LNCaP clone FGC (cell line): ENCODE data around the gene DMXL2.
A peak's percentile ranks its signal among the peaks of the same experiment; 100 is the strongest.

Experiments
- DNase-seq: peaks from one replicate; pipeline ENCODE4 v3.0.0-alpha.2; 2011; ENCODE audit warnings: low read depth
- H3K4me3 ChIP-seq: 2 replicates; pipeline ENCODE4 v1.5.1; 2011; ENCODE audit warnings: mild to moderate bottlenecking, low read depth, low read length, control low read depth
- TF ChIP-seq, protein P1 (sequence below): IDR thresholded peaks from 2 replicates; pipeline ENCODE4 v1.5.1; 2012; ENCODE audit warnings: mild to moderate bottlenecking; ENCODE audit not compliant: control insufficient read depth, insufficient read depth; ENCODE audit errors: extremely low read depth

Gene DMXL2

DNA sequence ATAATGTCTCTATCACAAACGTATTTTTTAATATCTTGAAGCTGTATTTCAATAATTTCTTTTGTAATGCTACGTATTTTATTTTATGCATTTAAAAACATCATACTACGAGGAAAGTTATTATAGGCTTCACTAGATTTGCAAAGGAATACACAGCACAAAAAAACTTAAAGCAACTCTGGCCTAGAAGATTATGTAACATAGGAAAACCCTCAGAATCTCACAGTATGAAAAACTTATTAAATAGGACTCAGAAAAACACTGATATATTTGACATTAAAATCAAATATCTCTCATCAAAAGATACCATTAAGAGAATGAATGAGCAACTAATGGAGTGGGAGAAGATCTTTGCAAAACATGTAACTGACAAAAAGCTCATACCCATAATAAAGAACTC is 63.7 kb downstream of the DMXL2 start:
- no peak for DNase-seq
- no peak overlapping the region for H3K4me3 ChIP-seq
- TF ChIP-seq, protein P1, sequence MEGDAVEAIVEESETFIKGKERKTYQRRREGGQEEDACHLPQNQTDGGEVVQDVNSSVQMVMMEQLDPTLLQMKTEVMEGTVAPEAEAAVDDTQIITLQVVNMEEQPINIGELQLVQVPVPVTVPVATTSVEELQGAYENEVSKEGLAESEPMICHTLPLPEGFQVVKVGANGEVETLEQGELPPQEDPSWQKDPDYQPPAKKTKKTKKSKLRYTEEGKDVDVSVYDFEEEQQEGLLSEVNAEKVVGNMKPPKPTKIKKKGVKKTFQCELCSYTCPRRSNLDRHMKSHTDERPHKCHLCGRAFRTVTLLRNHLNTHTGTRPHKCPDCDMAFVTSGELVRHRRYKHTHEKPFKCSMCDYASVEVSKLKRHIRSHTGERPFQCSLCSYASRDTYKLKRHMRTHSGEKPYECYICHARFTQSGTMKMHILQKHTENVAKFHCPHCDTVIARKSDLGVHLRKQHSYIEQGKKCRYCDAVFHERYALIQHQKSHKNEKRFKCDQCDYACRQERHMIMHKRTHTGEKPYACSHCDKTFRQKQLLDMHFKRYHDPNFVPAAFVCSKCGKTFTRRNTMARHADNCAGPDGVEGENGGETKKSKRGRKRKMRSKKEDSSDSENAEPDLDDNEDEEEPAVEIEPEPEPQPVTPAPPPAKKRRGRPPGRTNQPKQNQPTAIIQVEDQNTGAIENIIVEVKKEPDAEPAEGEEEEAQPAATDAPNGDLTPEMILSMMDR: no peak

DNA sequence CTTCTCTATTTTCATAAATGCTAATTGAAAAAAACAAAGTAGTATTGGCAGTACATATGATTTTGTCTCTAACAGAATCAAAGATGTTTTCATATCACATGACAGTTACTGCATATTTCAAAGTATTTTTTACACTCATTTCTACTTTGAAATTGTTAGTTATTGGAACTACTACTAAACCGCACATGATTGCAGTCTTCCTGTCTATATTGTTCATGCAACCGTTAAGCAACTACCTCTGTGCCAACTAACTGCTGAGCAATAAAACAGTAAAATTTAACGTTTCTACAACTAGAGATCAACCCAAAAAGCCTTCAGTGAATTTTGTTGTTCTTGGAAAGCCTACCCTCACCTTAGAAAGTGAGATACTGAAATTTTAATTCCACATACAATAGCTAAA is 64.2 kb downstream of the DMXL2 start:
- DNase-seq: no peak
- TF ChIP-seq, protein P1: no peak

DNA sequence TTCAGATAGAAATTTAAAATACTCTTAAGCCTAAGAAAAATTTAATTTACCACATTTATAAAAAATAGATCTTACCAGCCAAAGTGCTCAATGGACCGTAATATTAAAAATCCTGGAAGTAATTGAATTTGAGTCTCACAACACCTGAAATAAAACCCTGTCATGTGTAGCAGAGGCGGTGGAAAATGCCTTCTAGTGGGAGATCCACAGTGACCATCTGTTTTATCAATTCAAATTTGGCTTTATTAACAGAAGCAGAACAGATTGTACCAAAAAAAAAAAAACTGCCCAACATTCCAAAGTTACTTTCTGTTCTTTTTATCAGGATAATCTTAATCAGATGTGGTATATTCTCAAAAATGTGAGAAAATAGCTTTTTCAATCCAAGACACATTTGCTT is 71.7 kb downstream of the DMXL2 start:
- H3K4me3 ChIP-seq: no peak overlapping the region
- no peak for DNase-seq
- TF ChIP-seq, protein P1: no peak

More for the DNA sequence above, 64.2 kb downstream of the DMXL2 start:
- no peak overlapping the region for H3K4me3 ChIP-seq

DNA sequence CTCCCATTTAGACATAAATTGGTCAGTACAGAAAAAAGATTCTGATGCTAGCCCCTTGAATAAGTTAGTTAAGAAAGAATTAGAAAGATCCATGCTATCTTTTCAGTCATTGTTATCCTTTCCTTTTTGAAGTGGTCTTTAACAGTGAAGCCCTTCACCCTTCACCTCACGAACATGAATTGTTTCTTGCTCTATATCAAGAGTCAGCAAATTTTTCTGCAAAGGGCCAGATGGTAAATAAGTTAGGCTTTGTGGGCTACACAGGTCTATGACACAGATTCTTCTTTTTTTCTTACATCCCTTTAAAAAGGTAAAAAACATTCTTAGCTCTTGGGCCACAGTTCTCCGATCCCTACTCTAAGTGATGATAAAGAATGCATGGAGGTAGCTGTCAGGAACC is 74.9 kb downstream of the DMXL2 start:
- H3K4me3 ChIP-seq: no peak overlapping the region
- TF ChIP-seq, protein P1: no peak
- DNase-seq: no peak

DNA sequence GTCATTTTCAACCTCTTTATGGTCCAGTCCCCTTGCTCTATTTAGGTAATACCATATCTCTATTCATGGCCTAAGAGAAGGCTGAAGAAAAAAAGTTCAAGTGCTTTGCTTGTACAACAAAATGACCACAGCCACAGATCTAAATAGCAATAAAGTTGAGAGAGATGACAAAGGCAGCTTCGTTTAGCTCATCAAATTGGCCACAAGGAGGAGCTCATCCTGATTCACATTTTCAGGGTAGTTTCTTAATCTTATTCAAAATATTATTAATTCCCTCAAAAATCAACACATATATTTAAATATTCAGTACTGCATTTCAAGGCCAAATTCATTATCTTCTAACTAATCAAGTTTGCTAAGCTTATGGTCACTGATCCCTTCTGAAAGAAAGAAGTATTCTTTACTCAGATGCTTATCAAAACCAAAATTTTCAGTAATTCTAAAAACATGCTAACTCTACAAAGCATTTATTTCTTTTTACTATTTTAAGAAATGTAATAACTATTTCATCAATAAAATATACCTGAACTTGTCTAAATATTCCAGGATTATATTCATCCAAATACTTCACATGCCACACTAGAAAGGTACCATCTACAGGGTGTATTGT is 85.5 kb downstream of the DMXL2 start:
- H3K4me3 ChIP-seq: no peak overlapping the region
- no peak for DNase-seq
- TF ChIP-seq, protein P1: peak; percentile 58

DNA sequence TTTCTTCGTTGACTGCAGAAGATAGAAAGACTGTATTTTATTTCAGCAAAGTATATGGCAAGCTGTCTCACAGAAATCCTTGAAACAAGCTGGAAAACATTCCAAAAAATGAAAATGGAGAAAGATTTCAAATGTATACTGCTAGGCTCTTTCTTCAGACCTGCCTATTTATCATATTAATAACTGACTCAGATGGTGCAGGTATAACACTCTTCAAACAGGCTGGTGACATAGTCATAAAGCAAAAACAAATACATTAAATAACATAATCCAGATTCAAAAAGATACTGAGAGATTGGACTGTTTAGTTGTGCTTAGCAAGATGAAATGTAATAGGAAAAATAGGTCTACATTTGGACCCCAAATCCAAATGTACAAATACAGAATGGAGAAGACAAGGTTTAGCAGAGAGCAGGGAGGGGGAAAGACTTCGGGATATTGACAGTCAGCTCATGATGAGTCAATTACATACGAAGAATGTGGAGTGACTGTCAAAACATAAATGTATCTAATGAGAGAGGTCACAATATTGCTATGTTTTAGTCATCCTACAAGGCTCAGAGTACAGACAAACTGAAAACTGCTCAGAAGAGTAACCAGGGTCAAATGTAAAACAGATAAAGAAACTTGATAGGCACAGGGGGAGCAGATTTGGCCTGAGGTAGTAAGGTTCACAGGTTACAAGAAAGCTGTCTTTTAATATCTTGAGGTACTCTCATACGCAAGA is 88.7 kb downstream of the DMXL2 start:
- H3K4me3 ChIP-seq: no peak overlapping the region
- TF ChIP-seq, protein P1: no peak
- DNase-seq: peak; percentile 4
